PC-3 (cell line): ENCODE measurements around the gene PIM1. TPM values are rescaled to one million over a fixed set of nuclear protein-coding genes. Genes with fewer than 3 reads are reported as not detected.

ENCODE experiments used
- ATAC-seq: fragments of 200-7000 bp; cut with Tn5 transposase; 2 replicates; pipeline ENCODE4 v1.9.1; 2020; ENCODE audit warnings: mild to moderate bottlenecking, moderate library complexity
- BruUV-seq: library from RNA; stranded (reverse); fragments of 400-500 nt; replicated peaks from 2 replicates; lab custom pipeline; 2021; lab: Mats Ljungman, UMichigan
- CTCF ChIA-PET: fragments of 300-600 bp; sonication (Branson Sonifier 250); formaldehyde crosslinking; loops from one replicate; lab custom pipeline; 2022; ENCODE audit warnings: antibody characterized with exemption; lab: Charles Lee
- POLR2A ChIA-PET: fragments of 300-600 bp; sonication (Branson Sonifier 250); formaldehyde crosslinking; loops from one replicate; lab custom pipeline; 2022; ENCODE audit warnings: antibody characterized with exemption; ENCODE audit not compliant: unreplicated experiment; lab: Charles Lee
- DNase-seq: peaks from one replicate; pipeline ENCODE4 v3.0.0-alpha.2; 2015
- H2AFZ ChIP-seq: fragments of 300-600 bp; sonication (generic); 2 replicates; pipeline ENCODE4 v1.6.0; 2016; ENCODE audit warnings: antibody characterized with exemption, low read length
- H3F3A ChIP-seq: fragments of 300-600 bp; sonication (generic); one replicate; pipeline ENCODE4 v1.6.0; 2017; ENCODE audit warnings: antibody characterized with exemption, low read length, control low read depth, mild to moderate bottlenecking; ENCODE audit not compliant: unreplicated experiment
- H3K27ac ChIP-seq: fragments of 300-600 bp; sonication (generic); 2 replicates; pipeline ENCODE4 v1.5.1; 2016; ENCODE audit warnings: mild to moderate bottlenecking, low read length
- H3K27me3 ChIP-seq: fragments of 300-600 bp; sonication (generic); 2 replicates; pipeline ENCODE4 v1.6.1; 2016; ENCODE audit warnings: low read length, mixed read lengths
- H3K36me3 ChIP-seq: fragments of 300-600 bp; sonication (generic); 2 replicates; pipeline ENCODE4 v1.6.1; 2016; ENCODE audit warnings: low read depth, mixed run types, low read length, mixed read lengths
- H3K4me1 ChIP-seq: fragments of 300-600 bp; sonication (generic); 2 replicates; pipeline ENCODE4 v1.5.1; 2016; ENCODE audit warnings: low read length; ENCODE audit not compliant: insufficient read depth
- H3K4me2 ChIP-seq: fragments of 300-600 bp; sonication (generic); 2 replicates; pipeline ENCODE4 v1.6.0; 2016; ENCODE audit warnings: low read length
- H3K4me3 ChIP-seq: fragments of 300-600 bp; sonication (generic); 2 replicates; pipeline ENCODE4 v1.5.1; 2016; ENCODE audit warnings: mild to moderate bottlenecking, low read length, mixed read lengths
- H3K79me2 ChIP-seq: fragments of 300-600 bp; sonication (generic); 2 replicates; pipeline ENCODE4 v1.6.1; 2017; ENCODE audit warnings: low read length, mixed read lengths
- H3K9ac ChIP-seq: fragments of 300-600 bp; sonication (generic); 2 replicates; pipeline ENCODE4 v1.6.0; 2016; ENCODE audit warnings: mild to moderate bottlenecking, low read length
- H3K9me2 ChIP-seq: fragments of 300-600 bp; sonication (generic); replicated peaks from 2 replicates; pipeline ENCODE4 v1.6.1; 2016; ENCODE audit warnings: mixed run types, low read length, mixed read lengths
- H3K9me3 ChIP-seq: fragments of 300-600 bp; sonication (generic); 2 replicates; pipeline ENCODE4 v1.6.1; 2016; ENCODE audit warnings: low read length, mixed read lengths
- H4K20me1 ChIP-seq: fragments of 300-600 bp; sonication (generic); 2 replicates; pipeline ENCODE4 v1.6.1; 2016; ENCODE audit warnings: low read length, mixed read lengths
- EZH2 ChIP-seq: fragments of 300-600 bp; sonication (generic); IDR thresholded peaks from one replicate; pipeline ENCODE4 v1.6.1; 2017; ENCODE audit warnings: antibody characterized with exemption, mild to moderate bottlenecking, low read length; ENCODE audit not compliant: unreplicated experiment
- EZH2phosphoT487 ChIP-seq: fragments of 300-600 bp; sonication (generic); IDR thresholded peaks from 2 replicates; pipeline ENCODE4 v1.6.1; 2018; ENCODE audit warnings: mild to moderate bottlenecking, antibody characterized with exemption, low read length, borderline replicate concordance
- intact Hi-C: fragments of 100-400 bp; cut with micrococcal nuclease; formaldehyde crosslinking; loops from 2 replicates; pipeline ENCODE4 v1.9.0; 2023
- total RNA-seq: library from RNA; depleted of rRNA; stranded (reverse); fragments of >200 nt; gene quantifications from 2 replicates; pipeline ENCODE4 v1.2.3, GENCODE V29; 2014
- TF ChIP-seq, protein P1 (sequence below): fragments of 300-600 bp; sonication (generic); conservative IDR thresholded peaks from 2 replicates; pipeline ENCODE4 v1.5.1; 2017; ENCODE audit warnings: antibody characterized with exemption, low read depth, mild to moderate bottlenecking, low read length

Gene PIM1
- total RNA-seq, 1 experiment from 2014 or later, result 74.1 TPM

GRCh38 chr6:37122861-37123260, 47.1 kb upstream of the PIM1 start:
- ChIA-PET CTCF (no interaction called here), POLR2A (no interaction called here)
- Histone ChIP-seq H3F3A (no peaks in the 10 kb centered on the region), H3K4me3 (no peak overlapping the region), H3K36me3 (no peaks in the 10 kb centered on the region), H3K9me2 (no peaks in the 10 kb centered on the region), H3K9ac (no peak overlapping the region), H3K27ac (no peak overlapping the region), H2AFZ (no peak overlapping the region), H4K20me1 (no peaks in the 10 kb centered on the region), H3K79me2 (no peaks in the 10 kb centered on the region), H3K9me3 (no peaks in the 10 kb centered on the region), H3K4me2 (no peak overlapping the region), H3K4me1 (peaks cover 8% of the 10 kb centered on the region), H3K27me3 (no peaks in the 10 kb centered on the region)
- DNase-seq (no peak), ATAC-seq (no peak)
- intact Hi-C loops, result no loop called here
- TF ChIP-seq, protein P1, sequence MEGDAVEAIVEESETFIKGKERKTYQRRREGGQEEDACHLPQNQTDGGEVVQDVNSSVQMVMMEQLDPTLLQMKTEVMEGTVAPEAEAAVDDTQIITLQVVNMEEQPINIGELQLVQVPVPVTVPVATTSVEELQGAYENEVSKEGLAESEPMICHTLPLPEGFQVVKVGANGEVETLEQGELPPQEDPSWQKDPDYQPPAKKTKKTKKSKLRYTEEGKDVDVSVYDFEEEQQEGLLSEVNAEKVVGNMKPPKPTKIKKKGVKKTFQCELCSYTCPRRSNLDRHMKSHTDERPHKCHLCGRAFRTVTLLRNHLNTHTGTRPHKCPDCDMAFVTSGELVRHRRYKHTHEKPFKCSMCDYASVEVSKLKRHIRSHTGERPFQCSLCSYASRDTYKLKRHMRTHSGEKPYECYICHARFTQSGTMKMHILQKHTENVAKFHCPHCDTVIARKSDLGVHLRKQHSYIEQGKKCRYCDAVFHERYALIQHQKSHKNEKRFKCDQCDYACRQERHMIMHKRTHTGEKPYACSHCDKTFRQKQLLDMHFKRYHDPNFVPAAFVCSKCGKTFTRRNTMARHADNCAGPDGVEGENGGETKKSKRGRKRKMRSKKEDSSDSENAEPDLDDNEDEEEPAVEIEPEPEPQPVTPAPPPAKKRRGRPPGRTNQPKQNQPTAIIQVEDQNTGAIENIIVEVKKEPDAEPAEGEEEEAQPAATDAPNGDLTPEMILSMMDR, result no peak
- no peak for TF ChIP-seq EZH2
- no peak for TF ChIP-seq EZH2phosphoT487
- BruUV-seq, result no TSS peak

DNA sequence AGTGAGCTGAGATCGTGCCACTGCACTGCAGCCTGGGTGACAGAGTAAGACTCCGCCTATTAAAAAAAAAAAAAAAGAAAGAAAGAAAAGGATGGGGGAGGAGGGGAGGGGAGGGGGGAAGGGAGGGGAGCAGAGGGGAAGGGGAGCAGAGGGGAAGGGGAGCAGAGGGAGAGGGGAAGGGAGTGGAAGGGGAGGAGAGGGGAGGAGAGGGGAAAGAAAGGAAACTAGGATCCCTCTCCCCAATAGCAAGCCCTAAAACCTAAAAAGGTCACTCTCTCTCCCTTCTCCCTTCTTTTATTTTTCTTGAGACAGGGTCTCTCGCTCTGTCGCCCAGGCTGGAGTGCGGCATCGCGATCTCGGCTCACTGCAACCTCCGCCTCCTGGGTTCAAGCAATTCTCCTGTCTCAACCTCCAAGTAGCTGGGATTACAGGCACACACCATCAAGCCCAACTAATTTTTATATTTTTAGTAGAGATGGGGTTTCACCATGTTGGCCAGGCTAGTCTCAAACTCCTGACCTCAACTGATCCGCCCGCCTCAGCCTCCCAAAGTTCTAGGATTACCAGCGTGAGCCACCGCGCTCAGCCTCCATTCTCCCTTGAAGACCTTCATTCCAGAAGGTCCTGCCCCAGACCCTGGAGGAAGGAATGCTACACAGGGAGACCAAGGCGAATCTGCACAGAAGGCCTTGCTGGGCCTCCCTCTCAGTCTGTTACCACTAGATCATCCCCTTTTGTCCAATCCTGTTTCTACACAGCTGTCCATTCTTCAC, 45.8 kb upstream of the PIM1 start:
- no peak overlapping the region for H3K4me2 ChIP-seq
- H3K79me2 ChIP-seq, result no peaks in the 10 kb centered on the region
- TF ChIP-seq, protein P1, result no peak
- no peak for TF ChIP-seq EZH2
- TF ChIP-seq EZH2phosphoT487, result no peak
- no peaks in the 10 kb centered on the region for H3F3A ChIP-seq
- no peaks in the 10 kb centered on the region for H3K36me3 ChIP-seq
- no peaks in the 10 kb centered on the region for H3K9me2 ChIP-seq
- no peak for ATAC-seq
- no peak overlapping the region for H2AFZ ChIP-seq
- no peak overlapping the region for H3K4me3 ChIP-seq
- H3K9ac ChIP-seq, result no peak overlapping the region
- no TSS peak for BruUV-seq
- H3K27ac ChIP-seq, result no peak overlapping the region
- H3K9me3 ChIP-seq, result no peaks in the 10 kb centered on the region
- POLR2A ChIA-PET, result no interaction called here
- DNase-seq, result no peak
- intact Hi-C loops, result no loop called here
- no peaks in the 10 kb centered on the region for H4K20me1 ChIP-seq
- peaks cover 21% of the 10 kb centered on the region for H3K4me1 ChIP-seq
- no peaks in the 10 kb centered on the region for H3K27me3 ChIP-seq
- CTCF ChIA-PET, result no interaction called here
